ENCODE measurements around the gene SIGMAR1. TPM values are rescaled to one million over a fixed set of nuclear protein-coding genes. Genes with fewer than 3 reads are reported as not detected.

SIGMAR1 gene
- total RNA-seq, 1 experiment from 2014 or later = 108 TPM

DNA sequence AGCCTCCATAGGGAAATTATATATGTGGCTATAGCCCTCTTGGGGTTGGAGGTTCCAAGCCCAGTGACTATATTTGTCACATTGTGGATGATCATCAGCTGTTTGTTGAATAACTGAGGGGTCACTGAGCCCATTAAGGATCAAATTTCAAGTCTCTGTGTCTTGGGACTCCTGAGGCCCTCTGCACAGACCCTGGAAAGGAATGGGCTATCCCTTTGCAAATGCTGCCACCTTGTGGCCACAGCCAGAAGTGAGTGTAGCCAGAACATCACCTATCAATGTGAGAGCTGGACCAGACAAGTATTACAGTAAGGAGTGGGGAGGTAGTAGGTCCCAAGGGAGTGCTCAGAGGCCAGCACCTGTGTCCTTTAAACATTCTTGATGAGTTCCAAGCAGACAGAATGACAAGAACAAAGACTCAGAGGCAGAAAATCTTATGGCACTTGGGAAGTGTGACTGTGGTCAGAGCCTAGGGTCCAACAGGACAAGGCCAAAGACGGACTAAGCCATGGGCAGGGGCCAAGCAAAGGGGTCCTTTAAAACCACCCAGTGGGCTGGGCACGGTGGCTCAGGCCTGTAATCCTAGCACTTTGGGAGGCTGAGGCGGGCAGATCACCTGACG, 33.9 kb downstream of the SIGMAR1 start:
- peak; percentile 69 for DNase-seq (ENCODE audit: low read depth)

DNA sequence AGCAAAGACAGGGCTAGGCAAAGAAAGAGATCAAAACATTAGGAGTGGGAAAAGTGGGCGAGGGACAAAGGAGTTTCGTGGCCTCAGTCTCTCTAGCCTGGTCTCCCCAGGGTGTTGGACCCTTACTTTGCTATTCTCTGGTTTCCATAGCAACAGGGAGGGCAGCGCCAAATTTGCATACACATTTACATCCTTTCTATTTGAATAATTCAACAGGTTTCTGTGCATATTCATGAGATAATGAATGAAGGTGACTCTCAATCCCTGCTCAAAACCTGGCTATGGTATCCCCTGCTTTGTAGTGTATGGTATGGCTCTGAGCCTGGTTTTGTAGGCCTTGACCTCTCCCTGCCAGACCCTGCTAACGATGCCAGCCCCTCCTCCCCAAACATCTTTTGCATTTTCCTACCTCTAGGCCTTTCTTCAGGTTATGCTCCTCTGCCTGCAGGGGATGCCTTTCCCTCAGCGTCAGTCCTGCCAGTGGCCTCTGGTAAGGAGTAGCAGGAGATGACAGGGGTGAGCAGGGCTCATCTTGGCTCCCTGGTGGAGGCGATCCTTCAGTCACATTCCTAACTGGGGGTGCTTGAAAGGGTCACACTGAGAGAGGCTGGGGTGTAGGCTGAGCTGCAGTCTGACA, 35.5 kb downstream of the SIGMAR1 start:
- no peak for DNase-seq (ENCODE audit: low read depth)

DNA sequence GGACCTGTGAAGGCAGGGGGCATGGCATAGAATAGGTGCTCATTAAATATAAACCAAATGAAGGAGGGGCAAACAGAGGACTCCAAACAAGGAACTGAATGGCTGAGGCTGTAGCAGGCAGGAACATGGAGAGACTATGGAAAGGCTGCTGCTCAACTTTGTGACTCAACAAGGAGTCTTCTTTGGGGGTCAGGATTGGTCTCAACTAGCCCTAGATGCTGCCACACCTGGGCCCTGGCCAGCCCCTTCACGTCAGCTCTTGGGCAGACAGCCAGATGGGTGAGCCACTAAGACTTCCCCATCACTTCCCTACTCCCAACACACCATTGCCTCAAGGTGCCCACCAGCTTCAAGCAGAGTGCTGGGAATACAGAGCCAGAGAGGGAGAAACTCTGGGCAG, 36.7 kb downstream of the SIGMAR1 start:
- no peak for DNase-seq (ENCODE audit: low read depth)

DNA sequence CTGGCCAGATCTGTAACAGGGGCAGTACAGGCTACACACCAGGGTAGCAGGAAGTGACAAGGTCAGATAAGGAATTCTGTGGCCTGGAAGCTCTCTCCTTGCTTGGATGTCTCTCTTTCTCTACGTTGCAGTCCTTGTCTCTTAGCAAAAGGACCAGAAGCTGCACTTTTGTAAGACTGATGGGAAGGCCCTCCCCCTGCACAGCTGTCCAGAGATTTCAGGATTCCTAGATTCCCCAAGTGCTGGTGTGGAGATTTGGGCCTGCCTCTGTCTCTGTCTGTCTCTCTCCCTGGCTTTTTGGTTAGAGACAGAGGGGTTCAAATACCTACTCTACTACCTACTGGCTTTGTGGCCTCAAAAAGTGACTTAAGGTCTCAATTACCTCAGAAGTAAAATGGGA, 38.0 kb downstream of the SIGMAR1 start:
- no peak for DNase-seq (ENCODE audit: low read depth)

DNA sequence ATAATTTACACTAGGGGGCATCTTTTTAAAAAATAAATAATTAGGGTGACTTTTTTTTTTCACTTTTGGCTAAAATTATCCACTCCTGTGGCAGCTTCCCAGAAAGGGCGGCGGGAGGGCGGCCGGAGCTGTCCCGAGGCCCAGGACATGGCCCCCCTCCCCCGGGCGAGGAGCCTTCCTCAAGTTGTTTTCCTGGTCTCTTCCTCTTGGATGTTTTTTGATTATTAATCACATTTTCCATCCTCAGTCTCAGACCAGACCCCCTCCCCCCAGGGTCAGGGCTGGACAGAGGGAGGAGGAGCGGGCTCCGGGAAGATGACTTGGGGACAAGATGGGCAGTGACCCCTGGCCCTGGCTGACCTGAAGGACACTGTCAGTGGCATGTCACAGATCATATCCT, 43.4 kb downstream of the SIGMAR1 start:
- DNase-seq (ENCODE audit: low read depth) = no peak

DNA sequence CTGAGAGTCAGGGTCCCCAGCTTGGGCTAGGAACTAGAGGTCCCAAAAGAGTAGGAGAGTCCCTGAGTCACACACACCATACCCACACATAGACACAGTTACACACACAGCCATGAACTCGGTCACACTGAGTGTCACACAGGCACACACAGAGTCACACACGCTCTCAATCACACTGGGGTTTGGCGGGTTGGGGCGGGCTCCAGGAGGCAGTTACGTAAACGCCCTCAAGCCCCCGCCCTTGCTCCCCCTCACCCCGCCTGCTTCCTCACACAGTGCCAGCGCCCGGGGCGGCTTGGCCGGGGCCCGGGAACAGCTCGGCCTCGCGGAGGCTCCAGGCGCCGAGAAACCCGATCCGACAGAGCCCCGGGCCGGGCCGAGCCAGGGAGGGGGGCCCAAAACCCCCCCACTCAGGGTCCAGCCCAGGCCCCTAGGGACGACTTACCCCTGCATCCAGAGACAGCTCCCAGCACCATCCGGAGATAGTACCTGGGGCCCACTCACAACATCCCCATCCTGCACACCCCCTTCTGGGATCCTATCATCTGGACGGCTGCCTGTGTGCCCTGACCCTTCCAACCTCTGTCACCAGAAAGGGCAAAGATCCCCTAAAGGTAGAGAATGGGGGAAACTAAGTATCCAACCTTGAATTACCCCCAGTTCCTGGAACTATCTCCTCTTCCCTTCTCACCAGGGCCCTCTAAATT, 44.5 kb downstream of the SIGMAR1 start:
- DNase-seq (ENCODE audit: low read depth) = peak; percentile 43

DNA sequence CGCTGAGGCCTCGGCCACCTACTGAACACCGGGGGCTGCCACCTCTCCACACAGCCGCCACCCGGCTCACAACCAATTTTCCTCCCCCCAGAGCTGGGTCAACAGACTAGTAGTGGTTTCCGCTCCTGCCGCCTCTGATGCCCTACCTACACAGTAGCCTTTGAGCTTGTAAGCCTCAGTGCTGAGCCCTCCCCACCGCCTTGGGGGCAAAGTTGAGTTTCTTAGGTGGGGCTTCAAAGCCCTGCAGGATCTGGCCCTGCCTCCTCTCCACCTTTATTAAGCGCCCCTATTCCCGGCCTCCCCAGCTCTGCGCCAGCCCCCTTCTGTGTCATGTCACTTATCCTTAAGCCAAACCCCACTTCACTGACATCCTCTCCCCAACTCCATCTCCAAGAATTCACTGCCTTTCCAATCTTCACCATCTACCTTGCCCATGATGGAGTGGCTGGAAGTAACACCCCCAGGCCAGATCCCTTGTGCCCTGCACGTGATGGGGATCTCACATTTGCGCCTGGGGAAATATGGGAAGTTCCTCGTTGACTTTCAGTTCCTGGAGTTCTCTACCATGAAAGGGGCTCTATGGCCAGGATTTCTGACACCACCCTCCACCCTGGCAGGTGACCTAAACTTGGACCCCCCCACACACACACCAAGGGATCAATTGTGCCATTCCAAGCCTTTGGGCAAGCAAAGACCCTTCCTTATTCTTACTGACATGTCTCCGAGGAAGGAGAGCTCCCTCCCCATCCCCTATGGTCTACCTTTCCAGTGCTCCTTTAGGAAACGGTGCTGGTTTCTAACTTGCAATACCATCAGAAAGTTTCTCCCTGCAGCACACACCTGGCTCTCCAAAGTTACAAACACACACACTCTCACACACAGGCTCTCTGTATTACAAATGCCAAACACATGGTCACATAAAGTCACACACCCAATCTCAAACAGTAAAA, 45.4 kb downstream of the SIGMAR1 start:
- DNase-seq (ENCODE audit: low read depth) = no peak

DNA sequence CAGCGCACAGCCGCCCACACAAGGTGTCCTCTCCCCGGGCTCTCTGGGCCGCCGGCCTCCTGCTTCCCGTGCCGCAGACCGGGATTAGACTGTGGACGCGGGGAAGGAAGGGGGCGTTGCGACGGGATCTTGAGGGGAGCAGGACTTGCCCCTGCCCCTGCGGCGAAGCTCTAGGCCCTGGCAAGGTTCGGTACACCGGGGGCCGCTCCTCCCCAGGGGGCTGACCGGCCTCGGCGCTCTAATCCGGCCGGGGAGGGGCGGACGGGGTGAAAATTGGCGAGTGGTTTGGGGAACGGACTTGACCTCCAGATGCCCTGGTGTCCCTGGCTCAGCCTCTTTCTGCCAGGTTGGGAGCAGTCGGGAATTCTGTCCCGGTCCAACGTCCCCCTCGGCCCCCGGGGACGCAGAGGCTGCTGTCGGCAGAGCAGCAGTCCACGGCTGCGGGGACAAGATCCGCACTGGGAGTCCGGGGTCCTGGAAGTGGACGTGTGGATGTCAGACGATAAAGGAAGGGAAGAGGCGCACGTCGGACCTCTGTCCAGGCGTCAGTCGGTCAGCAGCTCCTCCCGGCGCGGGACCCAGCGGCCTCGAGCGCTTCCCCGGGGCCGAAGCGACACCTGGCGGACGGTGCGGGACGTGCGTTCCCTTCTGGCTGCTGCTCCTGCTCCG, 46.2 kb downstream of the SIGMAR1 start:
- DNase-seq (ENCODE audit: low read depth) = peak; percentile 73

DNA sequence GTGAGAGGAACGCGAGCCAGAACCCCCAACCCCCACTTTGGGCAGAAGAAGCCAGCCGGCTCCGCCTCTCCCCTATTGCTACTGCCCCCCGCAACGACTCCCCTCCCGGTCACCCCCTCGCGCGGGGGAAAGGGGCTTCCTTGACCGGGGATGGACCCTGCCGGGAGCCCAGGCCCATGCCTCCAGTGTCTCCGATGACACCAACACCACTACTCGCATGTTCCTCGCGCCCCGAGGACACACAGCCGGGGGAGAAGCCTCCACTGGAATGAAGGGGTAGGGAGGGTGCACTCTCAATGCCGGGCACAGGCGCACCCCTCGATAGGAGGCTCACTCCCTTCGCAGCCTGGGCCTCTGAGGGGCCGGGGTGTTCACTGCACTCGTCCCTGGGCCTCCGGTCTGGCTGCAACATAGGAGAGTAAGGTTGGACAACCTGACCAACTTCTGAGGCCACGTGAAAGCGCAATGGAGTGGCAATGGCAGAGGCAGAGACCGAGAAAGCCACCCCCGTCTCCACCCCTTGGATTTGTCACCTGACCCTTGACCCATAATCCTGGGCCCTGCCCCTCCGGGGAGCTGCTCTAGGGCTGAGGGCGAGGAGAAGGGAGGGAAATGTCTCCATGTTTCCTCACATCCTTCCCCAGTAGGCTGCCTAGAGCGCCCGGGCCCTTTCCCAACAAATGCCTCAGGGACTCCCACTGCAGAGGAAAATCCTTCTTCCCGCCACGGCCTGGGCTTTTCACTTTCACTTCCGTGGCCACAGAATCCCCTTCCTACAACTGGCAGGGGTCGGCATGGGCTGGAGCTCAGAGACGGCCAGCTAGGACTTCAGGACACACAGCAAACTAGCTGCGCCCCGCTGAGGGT, 47.0 kb downstream of the SIGMAR1 start:
- no peak for DNase-seq (ENCODE audit: low read depth)

DNA sequence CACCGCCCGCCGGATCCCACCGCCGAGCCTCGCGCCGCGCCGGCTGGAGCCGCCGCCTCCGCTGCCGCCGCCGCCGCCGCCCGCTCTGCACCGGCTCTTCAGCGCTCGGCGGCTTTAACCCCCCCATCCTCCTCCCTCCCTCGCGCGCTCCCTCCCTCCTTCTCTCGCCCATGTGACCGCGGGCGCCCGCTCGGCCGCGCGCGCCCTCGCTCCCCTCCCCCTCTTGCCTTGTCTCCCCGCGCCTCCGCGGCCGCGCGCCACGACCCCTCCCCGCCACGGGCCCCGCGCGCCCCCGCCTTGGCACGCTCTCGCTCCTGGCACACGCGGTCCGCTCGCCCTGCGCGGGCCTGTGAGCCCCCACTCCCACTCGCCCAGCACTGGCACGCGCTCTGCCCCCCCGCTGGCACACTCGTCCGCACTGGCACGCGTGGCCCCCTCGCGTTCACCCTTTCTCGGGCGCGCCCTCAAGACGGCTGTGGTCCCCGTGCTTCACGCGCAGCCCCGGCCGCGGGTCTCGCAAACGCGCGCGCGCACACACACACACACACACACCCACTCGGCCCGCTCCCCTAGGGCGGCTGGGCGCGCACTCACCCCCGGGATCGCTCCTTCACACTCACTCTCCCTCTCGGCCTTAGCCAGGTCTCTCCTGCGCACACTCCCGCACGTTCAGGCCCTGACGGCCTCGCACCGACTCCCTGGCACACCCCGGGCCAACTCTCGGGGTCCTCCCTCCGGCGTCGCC, 47.8 kb downstream of the SIGMAR1 start, which contains the start of gene CNTFR:
Gene CNTFR, minus strand, starts transcription at position 89 of the 745 bp plus-strand sequence. CDS start 20,743 bp downstream, outside the sequence.
- DNase-seq (ENCODE audit: low read depth) = no peak

DNA sequence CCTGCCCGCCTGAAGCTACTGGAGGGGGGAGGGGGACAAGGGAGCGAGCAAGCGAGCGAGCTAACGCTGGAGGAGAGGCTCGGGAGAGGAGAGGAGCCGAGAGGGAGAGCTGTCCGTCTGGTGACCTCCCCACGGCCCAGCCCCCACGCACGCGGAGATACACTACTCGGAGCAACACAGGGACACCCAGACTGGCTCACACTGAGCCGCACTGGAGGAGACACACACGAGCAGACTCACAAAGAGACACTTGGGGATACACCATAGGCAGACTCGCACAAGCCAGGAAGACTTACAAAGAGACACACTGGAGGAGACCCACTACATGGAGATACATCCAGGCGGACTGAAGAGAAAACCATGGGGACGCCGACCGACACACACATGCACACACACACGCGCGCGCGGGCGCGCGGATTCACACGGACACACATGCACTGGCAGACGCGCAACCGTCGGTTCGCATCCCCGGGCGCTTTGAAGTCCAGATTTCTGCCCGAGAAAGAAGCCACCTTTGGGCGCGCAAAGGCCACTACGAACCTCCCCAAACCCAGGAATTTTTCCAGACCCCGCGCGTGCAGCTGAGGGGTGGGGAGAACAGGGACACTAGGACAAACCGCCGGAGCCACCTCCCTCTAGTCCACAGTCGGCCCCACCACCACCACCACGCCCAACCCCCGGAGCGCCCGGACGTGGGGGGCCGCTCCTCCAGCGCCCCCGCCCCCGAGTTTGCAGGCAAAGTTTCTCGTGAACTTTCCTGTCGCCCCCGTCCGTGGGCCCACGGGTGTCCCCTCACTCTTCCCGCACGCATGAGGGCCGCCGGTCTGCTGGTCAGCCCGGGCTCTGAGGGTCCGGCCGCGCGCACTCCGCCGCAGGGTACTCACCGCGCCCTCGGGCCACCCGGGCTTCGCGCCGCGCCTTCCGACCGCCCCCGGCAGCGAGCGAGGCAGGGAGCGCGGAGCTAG, 48.6 kb downstream of the SIGMAR1 start:
- no peak for DNase-seq (ENCODE audit: low read depth)

DNA sequence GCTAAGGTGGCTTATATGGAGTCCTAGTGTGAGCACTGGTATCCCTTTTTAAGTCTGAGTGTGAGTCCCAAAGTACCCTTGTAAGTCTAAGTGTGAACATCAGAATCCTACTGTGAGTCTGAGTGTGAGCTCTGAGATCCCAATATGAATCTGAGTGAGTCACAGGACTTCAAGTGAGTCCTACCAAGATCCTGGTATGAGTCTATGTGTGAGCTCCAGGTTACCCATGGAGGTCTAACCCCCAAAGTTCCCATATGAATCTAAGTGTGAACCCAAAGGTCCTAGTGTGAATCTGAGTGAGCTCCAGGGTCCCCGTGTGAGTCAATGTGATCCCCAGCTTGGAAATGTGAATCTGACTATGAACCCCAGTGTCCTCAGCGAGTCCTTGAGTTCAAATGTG, 50.3 kb downstream of the SIGMAR1 start:
- no peak for DNase-seq (ENCODE audit: low read depth)

DNA sequence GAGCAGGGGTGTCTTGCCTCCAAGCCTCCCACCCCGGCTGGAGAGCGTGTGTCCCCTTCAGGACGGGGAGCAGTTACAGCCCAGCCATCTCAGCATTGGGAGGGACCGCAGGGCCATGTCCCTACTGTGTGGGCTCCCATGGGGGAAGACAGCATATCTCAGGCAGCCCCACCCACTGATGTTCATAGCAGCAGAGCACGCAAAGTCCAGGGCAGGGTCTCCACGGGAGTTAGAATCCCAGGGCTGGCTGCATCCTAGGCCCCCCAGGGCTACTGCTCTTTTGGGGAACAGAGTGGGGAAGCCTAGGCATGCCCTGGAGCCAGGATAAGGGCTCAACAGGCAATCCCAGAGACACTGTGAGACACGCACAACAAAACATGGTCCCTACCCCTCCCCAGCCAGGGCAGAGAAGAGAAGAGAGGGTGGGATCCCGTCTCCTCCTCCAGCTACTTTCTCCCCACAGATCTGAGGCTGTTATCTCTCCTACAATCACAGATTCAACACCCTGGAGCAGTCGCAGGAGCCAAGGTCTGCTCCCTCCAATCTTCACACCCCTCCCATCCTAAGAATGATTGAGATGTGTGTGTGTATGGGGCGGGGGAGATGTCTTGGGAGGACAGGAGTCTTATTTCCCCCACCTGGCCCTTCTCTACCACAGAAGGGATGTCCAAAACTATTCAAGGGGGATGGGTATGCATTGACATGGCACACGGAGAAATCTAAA, 51.5 kb downstream of the SIGMAR1 start:
- no peak for DNase-seq (ENCODE audit: low read depth)

DNA sequence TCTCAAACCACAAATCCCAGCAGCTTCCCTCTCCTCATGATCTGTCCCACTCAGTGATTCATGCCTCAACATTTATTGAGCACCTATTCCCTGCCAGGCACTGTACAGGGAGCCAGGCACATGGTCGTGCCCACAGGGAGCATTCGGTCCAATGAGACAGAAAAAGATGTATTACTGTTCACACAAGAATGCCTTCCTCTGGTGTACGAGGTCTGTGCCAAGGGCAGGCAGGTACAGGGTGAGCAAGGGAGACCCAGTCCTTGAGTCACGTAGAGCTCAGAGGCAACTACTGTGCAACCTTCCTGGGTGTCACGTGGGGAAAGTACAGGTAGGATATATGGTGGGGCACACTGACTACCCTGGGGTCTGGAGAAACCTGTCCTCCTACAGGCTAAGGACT, 52.6 kb downstream of the SIGMAR1 start:
- DNase-seq (ENCODE audit: low read depth) = no peak

Measured in M059J (cell line).